Activated CD4-positive, CD25-positive, alpha-beta regulatory T cell (primary cell): Measurements from ENCODE around the gene UQCRC1.

Experiments
- DNase-seq, 4 experiments: peaks; one replicate each; lab custom pipeline; 2025; lab: John Stamatoyannopoulos, UW

The UQCRC1 gene

GRCh38 chr3:48633743-48634142 is 24.3 kb upstream of the UQCRC1 start:
- no peak for DNase-seq

GRCh38 chr3:48633256-48633655 is 23.8 kb upstream of the UQCRC1 start:
- no peak for DNase-seq

DNA sequence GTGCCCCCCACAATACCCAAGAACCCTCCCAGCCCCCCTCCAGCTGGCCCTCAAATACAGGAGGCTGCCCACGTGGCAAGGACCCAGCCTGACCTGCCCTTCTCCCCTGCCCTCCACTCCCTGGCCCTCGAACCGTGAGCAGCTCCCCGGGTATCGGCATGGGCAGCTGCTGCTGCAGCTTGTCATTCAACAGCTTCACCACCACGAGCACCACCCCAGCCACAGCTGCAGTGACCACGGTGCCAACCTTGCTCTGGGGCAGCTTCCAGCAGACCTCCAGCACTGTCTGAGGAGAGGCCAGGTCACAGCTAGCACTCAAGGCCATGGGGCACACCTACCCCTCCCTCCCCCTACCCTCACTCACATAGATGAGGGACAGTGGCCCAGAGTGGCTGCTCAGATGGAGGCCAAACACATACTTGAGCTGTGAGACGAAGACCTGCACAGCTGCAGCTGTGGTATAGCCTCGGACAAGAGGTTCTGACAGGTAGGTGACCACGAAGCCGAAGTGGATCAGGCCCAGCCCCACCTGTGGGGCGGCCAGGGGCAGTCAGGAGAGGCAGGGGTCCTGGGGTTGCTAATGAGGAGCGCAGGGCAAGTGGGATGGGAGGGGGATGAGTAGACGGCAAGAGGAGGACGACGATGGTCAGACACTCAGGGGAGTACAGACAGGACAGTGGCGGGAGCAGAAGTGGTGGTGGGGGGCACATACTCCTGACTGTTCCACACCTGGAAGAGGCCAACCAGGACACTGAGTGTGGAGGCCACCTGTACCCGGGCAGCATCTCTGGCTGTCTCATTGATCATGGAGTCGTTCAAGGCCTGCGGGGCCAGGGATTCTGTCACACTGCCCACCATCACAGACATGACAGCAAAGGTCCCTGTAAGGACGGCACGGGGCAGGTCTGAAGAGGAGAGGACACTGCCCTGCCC is 22.3 kb upstream of the UQCRC1 start:
- no peak for DNase-seq

DNA sequence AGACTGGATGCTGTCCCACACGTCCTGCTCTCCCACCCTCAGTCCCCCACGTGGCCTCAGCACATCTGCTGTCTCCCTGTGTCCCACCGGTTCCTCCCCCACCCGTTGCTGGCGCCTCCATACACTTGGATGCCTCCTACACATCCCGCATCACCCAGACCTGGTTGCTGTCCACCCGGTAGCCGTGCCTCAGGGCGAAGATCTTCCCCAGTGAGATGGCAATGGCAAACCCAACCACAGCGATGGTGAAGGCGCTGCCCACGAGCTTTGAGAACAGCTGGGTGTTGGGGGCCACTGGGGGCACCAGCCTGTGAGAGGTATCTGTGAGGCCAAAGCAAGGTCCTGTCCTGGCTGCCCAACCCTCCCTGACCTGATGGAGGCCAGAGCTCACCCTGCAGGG is 21.4 kb upstream of the UQCRC1 start:
- no peak for DNase-seq

- no peak for DNase-seq
These were observed 21.0 kb upstream of the UQCRC1 start for GRCh38 chr3:48630407-48630806.

DNA sequence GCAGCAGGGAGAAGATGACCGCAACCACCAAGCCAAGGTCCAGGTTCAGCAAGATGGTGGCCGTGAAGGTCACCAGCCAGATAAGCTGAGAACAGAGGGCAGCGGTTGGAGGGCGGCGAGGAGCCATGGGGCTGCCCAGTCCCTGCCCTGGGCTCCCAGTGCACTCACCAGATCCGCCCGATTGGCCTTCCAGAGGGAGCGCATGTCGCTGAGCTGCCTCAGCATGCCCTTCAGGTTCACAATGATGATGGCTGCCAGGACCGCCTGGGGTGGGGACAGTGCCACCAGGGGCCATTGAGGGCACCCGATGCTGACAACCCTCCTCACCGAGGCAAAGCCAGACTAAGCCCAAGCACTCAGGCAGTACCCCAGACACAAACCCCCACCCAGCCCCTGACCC is 20.4 kb upstream of the UQCRC1 start:
- DNase-seq, result no peak

DNA sequence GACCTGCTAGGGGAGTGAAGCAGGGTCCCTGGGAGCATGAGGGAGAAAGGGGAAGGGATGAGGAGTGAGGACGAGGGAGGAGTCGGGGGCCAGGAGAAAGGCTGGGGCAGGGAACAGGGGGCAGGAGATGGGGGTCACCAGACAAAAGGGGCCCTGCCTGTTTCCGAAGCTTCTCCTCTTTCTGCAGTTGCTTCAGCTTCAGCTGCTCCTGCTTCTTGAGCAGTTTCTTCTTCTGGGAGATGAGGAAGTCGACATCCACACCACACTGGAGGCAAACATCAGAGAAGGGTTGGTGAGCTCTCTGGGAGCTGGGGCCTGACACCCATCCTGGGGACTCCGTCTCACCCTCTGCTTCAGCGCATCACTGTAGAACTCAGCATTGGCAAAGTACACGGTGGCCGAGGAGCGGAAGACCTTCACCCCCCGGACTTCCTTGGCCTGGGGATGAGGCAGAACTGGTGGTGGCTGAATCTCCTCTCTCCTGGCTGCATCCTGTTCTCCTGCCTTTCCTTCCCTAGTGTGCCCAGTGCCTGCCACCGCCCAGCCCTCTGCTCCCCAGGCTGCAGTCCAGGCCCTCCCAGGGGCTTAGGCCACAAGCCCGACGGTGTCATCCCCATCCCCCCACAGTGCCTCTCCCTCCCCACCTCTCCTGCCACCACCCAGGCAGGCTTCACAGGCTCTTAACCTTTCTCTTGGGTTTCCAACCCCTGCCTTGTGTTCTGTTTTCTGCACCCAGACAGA is 19.0 kb upstream of the UQCRC1 start:
- DNase-seq, result no peak

DNA sequence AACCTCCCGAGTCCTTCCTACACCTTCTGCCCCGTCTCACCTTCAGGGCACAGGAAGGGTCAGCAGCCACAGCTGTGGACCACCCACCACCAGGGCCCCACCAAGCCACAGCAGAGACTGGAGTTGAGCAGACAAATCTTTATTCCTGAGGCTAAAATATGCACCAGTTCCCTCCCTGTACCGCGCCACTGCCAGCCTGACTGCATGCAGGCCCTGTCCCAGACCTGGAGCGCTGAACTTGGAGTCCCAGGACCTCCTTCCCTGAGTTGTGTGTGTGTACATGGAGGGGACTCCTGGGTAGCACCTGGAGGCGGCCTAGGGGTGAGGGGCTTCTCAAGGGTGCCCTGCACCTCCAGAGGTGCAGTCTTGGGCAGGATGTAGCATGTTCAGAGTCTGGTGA is 16.2 kb upstream of the UQCRC1 start:
- DNase-seq, result no peak

- DNase-seq, result no peak
These were observed 15.3 kb upstream of the UQCRC1 start for GRCh38 chr3:48624767-48625166.

DNA sequence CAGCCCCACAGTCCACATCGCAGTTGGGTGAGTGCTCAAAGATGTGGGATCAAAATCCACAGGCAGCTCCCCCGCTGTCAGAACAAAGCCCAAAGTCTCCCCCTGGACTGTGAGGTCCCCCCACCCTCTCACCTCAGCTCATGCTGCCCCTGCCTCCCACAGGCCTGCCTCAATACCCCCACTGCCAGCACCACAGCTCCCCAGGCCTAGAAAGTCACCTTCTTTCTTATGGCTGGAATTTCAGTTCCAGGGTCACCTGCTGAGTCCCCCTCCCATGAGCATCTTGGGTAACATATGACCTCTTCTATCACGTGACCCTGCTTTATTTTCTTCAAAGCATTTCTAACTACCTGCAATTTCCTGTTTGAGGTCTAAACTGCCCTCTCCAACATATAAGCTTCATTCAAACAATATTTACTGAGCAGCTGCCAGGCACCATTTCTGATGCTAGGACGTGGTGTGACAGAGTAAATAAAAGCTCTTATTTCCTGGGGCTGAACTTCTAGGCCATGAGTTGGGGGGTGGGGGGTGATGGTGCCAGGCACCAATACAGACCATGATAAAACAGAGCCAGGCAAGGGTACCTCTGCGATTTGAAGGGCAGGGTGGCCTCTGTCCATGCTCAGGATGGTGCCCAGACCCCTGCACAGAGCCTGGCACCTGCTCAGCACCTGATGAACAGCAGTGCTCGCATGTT is 14.6 kb upstream of the UQCRC1 start:
- no peak for DNase-seq

GRCh38 chr3:48621461-48621869 is 12.0 kb upstream of the UQCRC1 start, which contains the start of gene TMEM89:
Gene TMEM89, minus strand, starts transcription at chr3:48621769. Its CDS starts 13 bp downstream, at chr3:48621756.
- no peak for DNase-seq

DNA sequence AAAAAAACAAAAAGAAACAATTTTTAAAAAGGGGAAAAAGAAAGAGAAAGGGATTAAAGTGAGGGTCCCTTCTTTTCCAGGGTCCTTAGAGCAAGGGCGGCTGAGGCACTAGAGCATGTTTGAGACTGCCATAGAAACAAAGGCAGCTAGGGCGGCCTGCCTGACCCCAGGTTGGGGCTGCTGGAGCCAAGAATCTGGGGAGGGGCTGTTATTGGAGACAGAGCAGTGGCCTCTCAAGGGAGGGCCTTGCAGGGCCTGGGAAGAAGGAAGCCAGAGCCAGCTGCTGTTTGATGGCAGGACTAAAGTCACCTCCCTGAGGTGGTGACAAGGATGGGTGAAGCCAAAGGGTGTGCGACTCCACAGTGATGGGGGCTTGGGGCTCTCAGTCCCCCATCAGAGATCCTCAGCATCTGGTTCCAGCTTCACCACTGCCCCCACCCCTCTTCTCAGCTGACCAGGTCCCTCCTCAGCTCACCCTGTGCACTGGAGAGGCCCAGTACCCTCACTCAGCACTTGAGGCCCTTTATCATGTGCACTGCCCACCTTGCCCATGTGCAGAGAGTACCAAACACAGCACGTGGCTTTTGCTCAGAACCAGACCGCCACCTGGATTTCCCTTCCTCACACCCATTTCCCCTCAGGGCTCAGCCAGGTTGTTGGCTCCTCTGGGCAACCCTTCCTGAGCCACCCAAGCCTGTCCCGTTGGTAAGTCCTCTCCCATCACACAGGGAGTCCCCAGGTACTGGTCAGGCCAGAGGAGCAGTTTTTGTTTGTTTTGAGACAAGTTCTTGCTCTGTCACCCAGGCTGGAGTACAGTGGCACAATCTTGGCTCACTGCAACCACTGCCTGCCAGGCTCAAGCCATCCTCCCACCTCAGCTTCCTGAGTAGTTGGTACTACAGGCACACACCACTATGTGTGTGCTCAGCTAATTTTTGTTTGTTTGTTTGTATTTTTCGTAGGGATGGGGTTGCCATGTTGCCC is 10.4 kb upstream of the UQCRC1 start:
- DNase-seq, result no peak

DNA sequence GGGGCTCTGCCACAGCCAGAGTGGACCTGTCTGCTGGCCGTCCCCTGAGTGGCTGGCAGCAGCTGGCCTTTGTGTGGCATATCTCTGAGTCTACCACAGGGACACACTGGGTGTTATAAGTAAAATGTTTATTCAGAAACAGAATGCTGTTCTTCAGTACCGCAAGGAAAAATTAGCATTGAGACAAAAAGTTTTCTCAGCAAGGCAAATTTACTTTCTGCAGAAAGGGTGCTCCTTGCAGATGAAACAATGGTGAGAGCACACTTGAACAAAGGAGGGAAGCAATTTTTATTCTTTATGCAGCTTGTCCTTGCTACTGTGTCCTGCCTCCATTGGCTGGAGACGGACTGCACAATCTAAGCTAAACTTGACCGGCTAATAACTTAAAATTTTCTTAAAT is 8.1 kb upstream of the UQCRC1 start:
- no peak for DNase-seq

GRCh38 chr3:48614044-48614443 is 4.6 kb upstream of the UQCRC1 start:
- DNase-seq, result no peak

GRCh38 chr3:48612309-48612708 is 2.9 kb upstream of the UQCRC1 start:
- DNase-seq, result no peak

- DNase-seq, result no peak
These were observed 1.9 kb downstream of the UQCRC1 start for GRCh38 chr3:48607519-48607918.

DNA sequence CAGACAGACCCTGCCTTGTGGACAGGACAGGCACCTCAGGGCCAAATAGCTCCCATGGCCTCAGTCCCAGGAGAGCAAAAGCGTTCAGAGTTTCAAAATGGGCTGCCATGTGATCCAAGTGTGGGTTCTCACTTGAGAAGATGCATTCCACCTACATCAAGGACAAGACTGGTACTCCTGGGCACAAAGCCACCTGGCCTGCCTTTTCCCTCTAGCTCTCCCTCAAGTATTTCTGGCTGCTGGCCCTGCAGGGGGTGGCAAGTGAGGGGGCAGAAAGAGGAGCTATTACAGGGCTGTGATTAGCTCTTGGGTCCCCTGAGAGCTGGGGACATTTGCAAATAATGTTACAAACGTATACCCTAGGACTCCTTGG is 7.8 kb downstream of the UQCRC1 start:
- DNase-seq, result no peak

- DNase-seq, result no peak
These were observed 8.5 kb downstream of the UQCRC1 start for GRCh38 chr3:48600711-48601621.

- no peak for DNase-seq
These were observed 9.7 kb downstream of the UQCRC1 start for GRCh38 chr3:48599509-48600285.
